Measurements from ENCODE around the gene OPN5.

Gene OPN5

GRCh38 chr6:47789553-47789952 lies 7.7 kb downstream of the OPN5 start:
- Histone ChIP-seq H3K27ac (ENCODE audit: low read depth, low read length) (no peak overlapping the region), H3K27me3 (ENCODE audit: low read length) (no peaks in the 10 kb centered on the region), H3F3A (ENCODE audit: insufficient read depth) (no peaks in the 10 kb centered on the region), H4K20me1 (ENCODE audit: low read depth, low read length) (no peaks in the 10 kb centered on the region), H3K36me3 (ENCODE audit: low read length) (no peaks in the 10 kb centered on the region), H3K9ac (ENCODE audit: low read length) (no peak overlapping the region), H3K4me3 (ENCODE audit: insufficient read depth, low read length, poor library complexity, severe bottlenecking) (no peak overlapping the region), H3K4me2 (ENCODE audit: low read depth, low read length, poor library complexity, severe bottlenecking) (no peak overlapping the region), H3K79me2 (ENCODE audit: insufficient read depth, low read length) (no peaks in the 10 kb centered on the region), H3K9me2 (replicated peaks; ENCODE audit: insufficient read depth, low read length) (no peaks in the 10 kb centered on the region), H2AFZ (ENCODE audit: low read depth, low read length, severe bottlenecking) (no peak overlapping the region), H3K9me3 (ENCODE audit: insufficient read depth, low read length) (no peaks in the 10 kb centered on the region)
- TF ChIP-seq CTCF (IDR thresholded peaks at IDR 0.05; ENCODE audit: insufficient read depth, low read length, poor library complexity, severe bottlenecking) (no peak), EZH2phosphoT487 (conservative IDR thresholded peaks at IDR 0.05; ENCODE audit: low read length) (no peak)

- Histone ChIP-seq H3K4me3 (ENCODE audit: insufficient read depth, low read length, poor library complexity, severe bottlenecking) (no peak overlapping the region), H4K20me1 (ENCODE audit: low read depth, low read length) (no peaks in the 10 kb centered on the region), H3K79me2 (ENCODE audit: insufficient read depth, low read length) (no peaks in the 10 kb centered on the region), H2AFZ (ENCODE audit: low read depth, low read length, severe bottlenecking) (no peak overlapping the region), H3K4me2 (ENCODE audit: low read depth, low read length, poor library complexity, severe bottlenecking) (no peak overlapping the region), H3K9me2 (replicated peaks; ENCODE audit: insufficient read depth, low read length) (no peaks in the 10 kb centered on the region), H3K27ac (ENCODE audit: low read depth, low read length) (no peak overlapping the region), H3K27me3 (ENCODE audit: low read length) (no peaks in the 10 kb centered on the region), H3K36me3 (ENCODE audit: low read length) (no peaks in the 10 kb centered on the region), H3K9me3 (ENCODE audit: insufficient read depth, low read length) (no peaks in the 10 kb centered on the region), H3K9ac (ENCODE audit: low read length) (no peak overlapping the region), H3F3A (ENCODE audit: insufficient read depth) (no peaks in the 10 kb centered on the region)
- no peak for TF ChIP-seq CTCF (IDR thresholded peaks at IDR 0.05; ENCODE audit: insufficient read depth, low read length, poor library complexity, severe bottlenecking)
These were observed 10.4 kb downstream of the OPN5 start for GRCh38 chr6:47792216-47792733.

DNA sequence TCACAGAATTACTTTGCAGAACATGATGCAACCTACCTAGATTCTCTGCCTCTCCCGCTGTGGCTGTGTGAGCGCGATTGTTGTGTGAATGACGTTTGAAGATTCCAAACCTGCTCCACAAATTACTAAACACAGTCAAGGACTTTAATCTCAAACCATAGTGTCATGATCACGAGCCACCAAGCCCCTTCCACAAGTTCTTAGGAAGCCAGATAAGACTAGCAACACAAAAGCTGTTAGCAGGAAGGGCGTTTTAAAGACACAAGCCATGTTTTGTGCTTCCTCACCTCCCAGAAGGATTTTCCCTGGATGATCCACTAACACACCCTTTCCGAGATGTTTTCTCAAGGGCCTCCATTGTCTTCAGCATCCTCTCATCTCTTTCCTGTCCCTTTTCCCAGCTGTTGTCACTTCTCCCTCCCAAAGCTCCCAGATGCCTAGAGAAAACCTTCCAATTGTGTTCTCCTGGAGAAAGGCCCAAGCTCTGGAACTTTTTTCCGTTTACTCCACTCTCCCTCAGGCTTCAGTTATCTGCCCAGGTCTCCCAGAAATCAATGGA lies 12.8 kb downstream of the OPN5 start:
- Histone ChIP-seq H3K9me3 (ENCODE audit: insufficient read depth, low read length) (no peaks in the 10 kb centered on the region), H3K9ac (ENCODE audit: low read length) (no peak overlapping the region), H3K27me3 (ENCODE audit: low read length) (no peaks in the 10 kb centered on the region), H3K4me3 (ENCODE audit: insufficient read depth, low read length, poor library complexity, severe bottlenecking) (no peak overlapping the region), H3K9me2 (replicated peaks; ENCODE audit: insufficient read depth, low read length) (no peaks in the 10 kb centered on the region), H3K36me3 (ENCODE audit: low read length) (no peaks in the 10 kb centered on the region), H3K4me2 (ENCODE audit: low read depth, low read length, poor library complexity, severe bottlenecking) (no peak overlapping the region), H3K27ac (ENCODE audit: low read depth, low read length) (no peak overlapping the region), H3F3A (ENCODE audit: insufficient read depth) (no peaks in the 10 kb centered on the region), H3K79me2 (ENCODE audit: insufficient read depth, low read length) (no peaks in the 10 kb centered on the region), H2AFZ (ENCODE audit: low read depth, low read length, severe bottlenecking) (no peak overlapping the region), H4K20me1 (ENCODE audit: low read depth, low read length) (no peaks in the 10 kb centered on the region)
- TF ChIP-seq CTCF (IDR thresholded peaks at IDR 0.05; ENCODE audit: insufficient read depth, low read length, poor library complexity, severe bottlenecking) (no peak), EZH2phosphoT487 (conservative IDR thresholded peaks at IDR 0.05; ENCODE audit: low read length) (no peak)
